NCI-H1417 treated with DMSO at 0.1 percent for 48 hours (cell line): ENCODE data around the gene CLEC16A.
A peak's percentile ranks its signal among the peaks of the same experiment; 100 is the strongest.
"Not testable (repeated sequence)": the region's sequence is repeated elsewhere in the genome, so short reads cannot be mapped to it uniquely, and the experiment has no call there.

Source experiments
- DNase-seq: peaks from one replicate; lab custom pipeline; 2025; lab: John Stamatoyannopoulos, UW

CLEC16A gene

GRCh38 chr16:10939649-10940234, 4.6 kb upstream of the CLEC16A start:
- DNase-seq: no peak

- no peak for DNase-seq
These were observed 3.8 kb upstream of the CLEC16A start for GRCh38 chr16:10940501-10941079.

GRCh38 chr16:10941127-10941933, 3.0 kb upstream of the CLEC16A start:
- no peak for DNase-seq

GRCh38 chr16:10941935-10942351, 2.4 kb upstream of the CLEC16A start:
- DNase-seq: not testable (repeated sequence)

- DNase-seq: peak; percentile 50
These were observed 1.9 kb upstream of the CLEC16A start, which contains the start of gene DEXI for GRCh38 chr16:10942352-10943063. TSS of gene DEXI (minus strand) at chr16:10942468. CDS start at chr16:10942005, 463 bp downstream.

GRCh38 chr16:10943064-10943353, 1.4 kb upstream of the CLEC16A start:
- no peak for DNase-seq

- DNase-seq: no peak
These were observed 862 bp downstream of the CLEC16A start for GRCh38 chr16:10945065-10945787.

GRCh38 chr16:10946308-10946707, 1.9 kb downstream of the CLEC16A start:
- no peak for DNase-seq

GRCh38 chr16:10947211-10947787, 2.9 kb downstream of the CLEC16A start:
- DNase-seq: no peak

GRCh38 chr16:10949424-10949970, 5.1 kb downstream of the CLEC16A start:
- no peak for DNase-seq

GRCh38 chr16:10950393-10950792, 6.0 kb downstream of the CLEC16A start:
- DNase-seq: no peak

- no peak for DNase-seq
These were observed 6.7 kb downstream of the CLEC16A start for GRCh38 chr16:10951026-10951425.

GRCh38 chr16:10954903-10955302, 10.5 kb downstream of the CLEC16A start:
- no peak for DNase-seq

- no peak for DNase-seq
These were observed 13.6 kb downstream of the CLEC16A start for GRCh38 chr16:10957771-10958482.

- no peak for DNase-seq
These were observed 14.8 kb downstream of the CLEC16A start for GRCh38 chr16:10959161-10959560.

GRCh38 chr16:10961231-10961630, 16.9 kb downstream of the CLEC16A start:
- no peak for DNase-seq

GRCh38 chr16:10964039-10964890, 19.9 kb downstream of the CLEC16A start:
- DNase-seq: no peak

GRCh38 chr16:10964891-10965326, 20.5 kb downstream of the CLEC16A start:
- DNase-seq: no peak

- DNase-seq: no peak
These were observed 21.2 kb downstream of the CLEC16A start for GRCh38 chr16:10965440-10966061.
